ENCODE measurements around the gene KLB. TPM values are rescaled to one million over a fixed set of nuclear protein-coding genes. Genes with fewer than 3 reads are reported as not detected.
"Not testable (repeated sequence)": the region's sequence is repeated elsewhere in the genome, so short reads cannot be mapped to it uniquely, and the experiment has no call there.

KLB gene
- total RNA-seq, 2 donors from 2014 or later, result 0.09 TPM; not detected in 1

DNA sequence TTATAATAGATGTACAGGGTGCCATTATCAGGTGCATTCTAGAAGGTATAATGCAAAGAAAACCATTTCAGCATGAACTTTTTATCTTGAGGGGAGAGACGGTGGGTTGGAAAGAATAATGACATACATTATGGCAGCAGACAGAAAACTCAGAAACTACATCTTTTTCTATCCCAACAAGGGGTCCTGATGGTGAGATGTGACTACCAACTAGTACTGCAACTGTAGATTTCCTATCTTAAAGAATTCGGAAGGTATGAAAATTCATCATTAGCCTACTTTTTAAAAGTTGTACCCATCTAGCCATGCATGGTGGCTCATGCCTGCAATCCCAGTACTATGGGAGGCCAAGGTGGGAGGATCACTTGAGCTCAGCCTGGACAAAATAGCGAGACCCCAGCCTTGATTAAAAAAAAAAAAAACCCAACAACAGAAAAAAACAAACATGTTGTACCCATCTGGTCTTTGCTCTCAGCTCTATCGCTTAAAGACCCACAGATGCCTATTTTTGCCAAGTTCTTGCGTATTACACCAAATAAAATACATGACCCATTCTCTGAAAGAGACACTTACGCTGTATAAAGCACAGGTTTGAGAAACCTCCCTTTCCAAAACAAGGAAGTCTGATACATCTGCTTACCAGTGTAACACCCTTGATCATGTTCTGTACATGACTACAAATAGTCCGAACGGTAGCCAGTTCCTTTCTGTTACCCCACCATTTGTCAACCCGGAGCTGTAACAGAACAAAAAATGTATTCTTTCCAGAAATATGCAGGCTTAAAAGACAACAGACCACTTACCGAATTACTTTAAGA, 50.4 kb downstream of the KLB start:
- Histone ChIP-seq H3K9ac (ENCODE audit: extremely low read depth, low read length, poor library complexity, severe bottlenecking) (peak overlapping the region; percentile 99), H3K4me1 (ENCODE audit: control insufficient read depth, insufficient read depth, low read length) (no peaks in the 10 kb centered on the region), H3K27ac (ENCODE audit: low read depth, low read length) (no peak overlapping the region), H3K4me3 (ENCODE audit: low read length) (peak overlapping the region; percentile 94), H3K36me3 (ENCODE audit: control insufficient read depth, insufficient read depth, low read length) (peaks cover 72% of the 10 kb centered on the region), H3K9me3 (ENCODE audit: control insufficient read depth, low read length) (no peaks in the 10 kb centered on the region), H3K27me3 (ENCODE audit: control insufficient read depth, insufficient read depth, low read length, poor library complexity, severe bottlenecking) (no peaks in the 10 kb centered on the region)
- H3K27me3 Mint-ChIP-seq (ENCODE audit: insufficient read depth), result no peaks in the 10 kb centered on the region
- H3K36me3 Mint-ChIP-seq (ENCODE audit: low read depth), result peaks cover 68% of the 10 kb centered on the region
- TF ChIP-seq, protein P1, sequence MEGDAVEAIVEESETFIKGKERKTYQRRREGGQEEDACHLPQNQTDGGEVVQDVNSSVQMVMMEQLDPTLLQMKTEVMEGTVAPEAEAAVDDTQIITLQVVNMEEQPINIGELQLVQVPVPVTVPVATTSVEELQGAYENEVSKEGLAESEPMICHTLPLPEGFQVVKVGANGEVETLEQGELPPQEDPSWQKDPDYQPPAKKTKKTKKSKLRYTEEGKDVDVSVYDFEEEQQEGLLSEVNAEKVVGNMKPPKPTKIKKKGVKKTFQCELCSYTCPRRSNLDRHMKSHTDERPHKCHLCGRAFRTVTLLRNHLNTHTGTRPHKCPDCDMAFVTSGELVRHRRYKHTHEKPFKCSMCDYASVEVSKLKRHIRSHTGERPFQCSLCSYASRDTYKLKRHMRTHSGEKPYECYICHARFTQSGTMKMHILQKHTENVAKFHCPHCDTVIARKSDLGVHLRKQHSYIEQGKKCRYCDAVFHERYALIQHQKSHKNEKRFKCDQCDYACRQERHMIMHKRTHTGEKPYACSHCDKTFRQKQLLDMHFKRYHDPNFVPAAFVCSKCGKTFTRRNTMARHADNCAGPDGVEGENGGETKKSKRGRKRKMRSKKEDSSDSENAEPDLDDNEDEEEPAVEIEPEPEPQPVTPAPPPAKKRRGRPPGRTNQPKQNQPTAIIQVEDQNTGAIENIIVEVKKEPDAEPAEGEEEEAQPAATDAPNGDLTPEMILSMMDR (conservative IDR thresholded peaks at IDR 0.05), result no peak
- no peak for DNase-seq
- H3K9me3 Mint-ChIP-seq, result no peaks in the 10 kb centered on the region
- peaks cover 21% of the 10 kb centered on the region for H3K4me1 Mint-ChIP-seq
- peak overlapping the region; percentile 96 for H3K4me3 Mint-ChIP-seq
- 89 to 93% methylated on average over 6 to 10 of the region's 10 CpGs for WGBS, 2 experiments (ENCODE audit: insufficient coverage in 1 of 2, insufficient read length in 1 of 2)
- H3K27ac Mint-ChIP-seq, result peak overlapping the region; percentile 99

DNA sequence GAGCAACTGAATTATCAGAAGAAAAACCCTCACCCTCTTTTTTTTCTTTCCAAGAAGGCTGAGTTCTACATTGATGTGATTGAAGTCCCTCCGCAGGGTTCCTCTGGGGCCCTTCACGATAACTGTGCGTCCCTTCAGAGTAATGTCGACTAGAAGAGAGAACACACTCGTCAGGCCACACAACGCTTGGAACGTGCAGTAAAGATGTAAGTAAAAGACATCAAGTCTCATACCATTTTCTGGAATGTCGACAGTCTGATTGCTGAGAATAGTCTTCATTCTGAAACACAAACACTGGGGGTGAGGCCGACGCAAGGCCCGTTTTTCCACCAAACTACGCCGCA, 51.4 kb downstream of the KLB start:
- not testable (repeated sequence) for DNase-seq; H3K27me3 ChIP-seq (ENCODE audit: control insufficient read depth, insufficient read depth, low read length, poor library complexity, severe bottlenecking); H3K4me1 ChIP-seq (ENCODE audit: control insufficient read depth, insufficient read depth, low read length); H3K27me3 Mint-ChIP-seq (ENCODE audit: insufficient read depth); H3K9me3 ChIP-seq (ENCODE audit: control insufficient read depth, low read length); H3K9me3 Mint-ChIP-seq
- Histone ChIP-seq H3K9ac (ENCODE audit: extremely low read depth, low read length, poor library complexity, severe bottlenecking) (peak overlapping the region; percentile 99), H3K27ac (ENCODE audit: low read depth, low read length) (peak overlapping the region; percentile 97), H3K36me3 (ENCODE audit: control insufficient read depth, insufficient read depth, low read length) (peaks cover 65% of the 10 kb centered on the region), H3K4me3 (ENCODE audit: low read length) (peak overlapping the region; percentile 94)
- H3K27ac Mint-ChIP-seq, result peak overlapping the region; percentile 99
- H3K4me3 Mint-ChIP-seq, result peak overlapping the region; percentile 96
- H3K36me3 Mint-ChIP-seq (ENCODE audit: low read depth), result peaks cover 60% of the 10 kb centered on the region
- H3K4me1 Mint-ChIP-seq, result peaks cover 21% of the 10 kb centered on the region
- 0 to 3% methylated on average over 10 to 13 of the region's 13 CpGs for WGBS, 2 experiments (ENCODE audit: insufficient coverage in 1 of 2, insufficient read length in 1 of 2)

DNA sequence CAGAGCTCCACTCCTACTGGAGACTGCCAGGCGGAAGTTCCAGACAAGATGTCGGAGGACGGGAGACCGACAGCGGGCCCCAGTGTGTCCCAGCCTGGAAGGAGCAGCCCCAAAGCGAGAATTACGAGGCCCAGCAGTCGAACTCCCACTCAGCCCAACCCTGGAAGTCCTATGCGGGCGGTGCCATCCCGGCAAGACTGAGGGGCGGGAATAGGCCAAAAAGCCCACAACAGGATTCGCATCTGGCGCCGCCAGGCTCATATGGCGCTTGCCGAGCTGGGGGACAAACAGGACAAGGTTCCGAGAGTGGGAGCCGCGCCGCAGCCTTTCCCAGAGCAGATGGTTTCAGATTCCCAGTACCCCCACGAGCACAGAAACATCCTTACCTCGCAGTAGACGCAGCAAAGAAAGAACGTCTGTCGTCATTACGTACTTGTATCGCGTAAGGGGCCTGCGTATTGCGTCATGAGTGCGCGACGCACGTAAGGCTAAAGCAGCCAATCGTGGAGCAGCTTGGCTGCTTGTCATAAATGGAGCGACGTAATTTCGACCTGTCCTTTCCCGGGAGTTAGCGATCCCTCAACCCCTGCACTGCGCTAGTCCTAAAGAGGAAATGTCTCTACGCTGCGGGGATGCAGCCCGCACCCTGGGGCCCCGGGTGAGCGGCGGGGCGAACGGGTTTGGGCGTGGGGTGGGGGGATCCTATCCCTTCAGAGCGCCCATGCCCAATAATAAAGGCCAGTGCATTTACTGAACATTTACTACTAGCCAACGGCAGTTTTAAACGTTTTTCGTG, 52.0 kb downstream of the KLB start, which contains the start of the genes LIAS and RPL9:
Gene LIAS, plus strand, starts transcription at position 552 of the 796 bp plus-strand sequence. Its CDS starts 62 bp downstream, at position 614.
Gene RPL9, minus strand, starts transcription at position 418 of the 796 bp plus-strand sequence. CDS start 483 bp downstream, outside the sequence.
- peak within 1 kb of the TSS; percentile 96 for H3K4me3 Mint-ChIP-seq
- H3K36me3 Mint-ChIP-seq (ENCODE audit: low read depth), result peaks cover 60% of the 10 kb centered on the region
- peak within 1 kb of the TSS; percentile 99 for H3K9ac ChIP-seq (ENCODE audit: extremely low read depth, low read length, poor library complexity, severe bottlenecking)
- H3K4me1 ChIP-seq (ENCODE audit: control insufficient read depth, insufficient read depth, low read length), result no peaks in the 10 kb centered on the region
- peak; percentile 98 for DNase-seq
- no peaks in the 10 kb centered on the region for H3K27me3 ChIP-seq (ENCODE audit: control insufficient read depth, insufficient read depth, low read length, poor library complexity, severe bottlenecking)
- peaks cover 21% of the 10 kb centered on the region for H3K4me1 Mint-ChIP-seq
- peaks cover 65% of the 10 kb centered on the region for H3K36me3 ChIP-seq (ENCODE audit: control insufficient read depth, insufficient read depth, low read length)
- peak within 1 kb of the TSS; percentile 97 for H3K27ac ChIP-seq (ENCODE audit: low read depth, low read length)
- H3K4me3 ChIP-seq (ENCODE audit: low read length), result peak within 1 kb of the TSS; percentile 94
- WGBS, 2 experiments (ENCODE audit: insufficient coverage in 1 of 2, insufficient read length in 1 of 2), result 0% methylated on average over 33 to 55 of the region's 55 CpGs
- H3K27me3 Mint-ChIP-seq (ENCODE audit: insufficient read depth), result no peaks in the 10 kb centered on the region
- H3K9me3 Mint-ChIP-seq, result no peaks in the 10 kb centered on the region
- TF ChIP-seq, protein P1 (conservative IDR thresholded peaks at IDR 0.05), result no peak
- no peaks in the 10 kb centered on the region for H3K9me3 ChIP-seq (ENCODE audit: control insufficient read depth, low read length)
- H3K27ac Mint-ChIP-seq, result peak within 1 kb of the TSS; percentile 99
